ENCODE measurements around the gene ARHGAP22.

GRCh38 chr10:48508791-48509772 is 95.8 kb downstream of the ARHGAP22 start:
- no peak for TF ChIP-seq POLR2A (IDR thresholded peaks at IDR 0.05; ENCODE audit: low read depth, low read length)
- TF ChIP-seq POLR2AphosphoS5 (IDR thresholded peaks at IDR 0.05; ENCODE audit: low read depth, low read length) = no peak
- no peak for TF ChIP-seq TAF1 (IDR thresholded peaks at IDR 0.05; ENCODE audit: low read depth, low read length)
